Gastrocnemius medialis (tissue), 4 donors: Measurements from ENCODE around the gene HSD3B7.

Experiments
- CTCF ChIP-seq, 5 experiments: fragments of 450-650 bp in 3 of 5; fragments of 200-600 bp in 2 of 5; sonication (generic) in 2 of 5; IDR thresholded peaks in 4 of 5; conservative IDR thresholded peaks in 1 of 5; 1 replicate in 4 of 5; 2 replicates in 1 of 5; pipeline ENCODE4 v1.5.1; 2016 to 2019; ENCODE audit warnings: antibody characterized with exemption in 5 of 5, mild to moderate bottlenecking in 3 of 5, moderate library complexity in 3 of 5
- POLR2A ChIP-seq, 2 donors: fragments of 450-650 bp; IDR thresholded peaks; one replicate each; pipeline ENCODE4 v1.6.1; 2017; ENCODE audit warnings: antibody characterized with exemption in 2 of 2, mild to moderate bottlenecking in 2 of 2, moderate library complexity in 2 of 2

- TF ChIP-seq CTCF (IDR thresholded peaks at IDR 0.05 in 4 of 5, conservative IDR thresholded peaks at IDR 0.05 in 1 of 5) (no peak), POLR2A (IDR thresholded peaks at IDR 0.05) (no peak)
These were observed 42.6 kb upstream of the HSD3B7 start for GRCh38 chr16:30942426-30942806.
